ENCODE data around the gene SUMO3. TPM values are rescaled to one million over a fixed set of nuclear protein-coding genes. Genes with fewer than 3 reads are reported as not detected.

The SUMO3 gene
- total and polyA plus RNA-seq, 10 of the 15 experiments (the other 5 are each of a cell fraction or from before 2014, with no cell fraction given) = 14.3 to 164 (median 89.9) TPM

DNA sequence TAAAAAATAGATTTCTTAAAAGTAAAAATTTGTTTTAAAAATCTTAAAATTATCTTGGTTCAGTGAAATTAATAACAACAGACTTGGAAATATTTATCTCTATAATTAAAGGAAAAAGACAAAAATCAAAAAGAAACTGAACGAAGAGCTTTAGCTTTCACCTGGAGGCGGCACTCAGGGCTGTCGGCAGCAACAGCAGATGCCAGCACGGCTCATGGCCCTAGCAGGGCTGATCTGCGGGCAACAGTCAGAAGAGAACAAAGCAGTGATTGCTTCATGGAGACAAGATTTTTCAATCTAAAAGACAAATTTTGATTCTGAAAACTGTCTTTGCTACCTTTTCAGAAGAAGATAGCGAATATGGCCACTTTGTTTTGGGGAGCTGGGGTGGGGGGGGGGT lies 38.9 kb downstream of the SUMO3 start:
- Histone ChIP-seq H3K9me3 (replicated peaks; ENCODE audit: control insufficient read depth, insufficient read depth, low read length) (no peaks in the 10 kb centered on the region), H4K20me1 (ENCODE audit: control insufficient read depth, insufficient read depth) (no peaks in the 10 kb centered on the region; the same call in none of the 2 replicates), H3K4me1 (ENCODE audit: control insufficient read depth, insufficient read depth, low read length) (no peaks in the 10 kb centered on the region), H3K36me3 (ENCODE audit: control insufficient read depth in 2 of 2, insufficient read depth in 2 of 2, low read length in 1 of 2) (peaks cover 12 to 25% of the 10 kb centered on the region in 2 experiments), H3K9ac (ENCODE audit: control insufficient read depth, insufficient read depth, low read length) (no peak overlapping the region), H3K27me3 (replicated peaks in 1 of 2; ENCODE audit: control insufficient read depth in 2 of 2, insufficient read depth in 2 of 2, low read length in 1 of 2) (no peaks in the 10 kb centered on the region), H3K4me3 (no peak overlapping the region), H2AFZ (ENCODE audit: control insufficient read depth, low read depth, low read length) (no peak overlapping the region), H3K27ac (ENCODE audit: control insufficient read depth, insufficient read depth) (no peak overlapping the region), H3K4me2 (ENCODE audit: control insufficient read depth, insufficient read depth) (no peak overlapping the region), H3K79me2 (ENCODE audit: control insufficient read depth, insufficient read depth, low read length) (peaks cover 2% of the 10 kb centered on the region; the same call in 1 of the 2 replicates)
- ChIA-PET CTCF (interaction anchor here (0.9 kb wide), 1 partner anchor 14 kb away, joined by 3 read pairs; no protein-coding TSS in a partner anchor), POLR2A (no interaction called here), SMC1A (ENCODE audit: uncharacterized antibody, unreplicated experiment) (no interaction called here), RAD21 (ENCODE audit: unreplicated experiment) (no interaction called here)
- in situ Hi-C loops (cut with MboI) = no loop called here
- WGBS (ENCODE audit: insufficient coverage, insufficient replicate concordance, low lambda C conversion rate, missing lambda C conversion rate) = 98% methylated on average over 6 of the region's 6 CpGs
- intact Hi-C loops (cut with micrococcal nuclease; ENCODE audit: unreplicated experiment) = no loop called here
- TF ChIP-seq CHD4 (IDR thresholded peaks at IDR 0.05) (no peak), RBBP5 (conservative IDR thresholded peaks at IDR 0.05) (no peak)
- TF ChIP-seq, protein P1, sequence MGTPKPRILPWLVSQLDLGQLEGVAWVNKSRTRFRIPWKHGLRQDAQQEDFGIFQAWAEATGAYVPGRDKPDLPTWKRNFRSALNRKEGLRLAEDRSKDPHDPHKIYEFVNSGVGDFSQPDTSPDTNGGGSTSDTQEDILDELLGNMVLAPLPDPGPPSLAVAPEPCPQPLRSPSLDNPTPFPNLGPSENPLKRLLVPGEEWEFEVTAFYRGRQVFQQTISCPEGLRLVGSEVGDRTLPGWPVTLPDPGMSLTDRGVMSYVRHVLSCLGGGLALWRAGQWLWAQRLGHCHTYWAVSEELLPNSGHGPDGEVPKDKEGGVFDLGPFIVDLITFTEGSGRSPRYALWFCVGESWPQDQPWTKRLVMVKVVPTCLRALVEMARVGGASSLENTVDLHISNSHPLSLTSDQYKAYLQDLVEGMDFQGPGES (IDR thresholded peaks at IDR 0.05) = no peak
- no TSS peak for BruUV-seq (replicated peaks)
- no peak for FAIRE-seq
- ATAC-seq = no peak
- DNase-seq (ENCODE audit: low read depth, low spot score) = no peak

- Histone ChIP-seq H3K4me1 (ENCODE audit: control insufficient read depth, insufficient read depth, low read length) (no peaks in the 10 kb centered on the region), H3K79me2 (ENCODE audit: control insufficient read depth, insufficient read depth, low read length) (peaks cover 2% of the 10 kb centered on the region; the same call in 1 of the 2 replicates), H3K27ac (ENCODE audit: control insufficient read depth, insufficient read depth) (no peak overlapping the region), H3K9me3 (replicated peaks; ENCODE audit: control insufficient read depth, insufficient read depth, low read length) (no peaks in the 10 kb centered on the region), H2AFZ (ENCODE audit: control insufficient read depth, low read depth, low read length) (no peak overlapping the region), H3K9ac (ENCODE audit: control insufficient read depth, insufficient read depth, low read length) (no peak overlapping the region), H3K4me2 (ENCODE audit: control insufficient read depth, insufficient read depth) (no peak overlapping the region), H3K36me3 (ENCODE audit: control insufficient read depth in 2 of 2, insufficient read depth in 2 of 2, low read length in 1 of 2) (peaks cover 14 to 25% of the 10 kb centered on the region in 2 experiments), H4K20me1 (ENCODE audit: control insufficient read depth, insufficient read depth) (no peaks in the 10 kb centered on the region; the same call in none of the 2 replicates), H3K4me3 (no peak overlapping the region), H3K27me3 (replicated peaks in 1 of 2; ENCODE audit: control insufficient read depth in 2 of 2, insufficient read depth in 2 of 2, low read length in 1 of 2) (no peaks in the 10 kb centered on the region)
- SMC1A ChIA-PET (ENCODE audit: uncharacterized antibody, unreplicated experiment) = no interaction called here
- no peak for ATAC-seq
- CTCF ChIA-PET = interaction anchor here (0.9 kb wide), 1 partner anchor 15 kb away, joined by 3 read pairs; no protein-coding TSS in a partner anchor
- no peak for FAIRE-seq
- no peak for TF ChIP-seq WRNIP1 (IDR thresholded peaks at IDR 0.05; ENCODE audit: borderline replicate concordance, low read depth, low read length)
- TF ChIP-seq, protein P2, sequence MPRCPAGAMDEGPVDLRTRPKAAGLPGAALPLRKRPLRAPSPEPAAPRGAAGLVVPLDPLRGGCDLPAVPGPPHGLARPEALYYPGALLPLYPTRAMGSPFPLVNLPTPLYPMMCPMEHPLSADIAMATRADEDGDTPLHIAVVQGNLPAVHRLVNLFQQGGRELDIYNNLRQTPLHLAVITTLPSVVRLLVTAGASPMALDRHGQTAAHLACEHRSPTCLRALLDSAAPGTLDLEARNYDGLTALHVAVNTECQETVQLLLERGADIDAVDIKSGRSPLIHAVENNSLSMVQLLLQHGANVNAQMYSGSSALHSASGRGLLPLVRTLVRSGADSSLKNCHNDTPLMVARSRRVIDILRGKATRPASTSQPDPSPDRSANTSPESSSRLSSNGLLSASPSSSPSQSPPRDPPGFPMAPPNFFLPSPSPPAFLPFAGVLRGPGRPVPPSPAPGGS (IDR thresholded peaks at IDR 0.05; ENCODE audit: borderline replicate concordance, insufficient read depth, low read depth, low read length, poor library complexity, severe bottlenecking) = no peak
- TF ChIP-seq MXI1 (IDR thresholded peaks at IDR 0.05; ENCODE audit: low read depth, low read length) = no peak
- no peak for TF ChIP-seq BACH1 (IDR thresholded peaks at IDR 0.05; ENCODE audit: borderline replicate concordance)
- TF ChIP-seq HDAC2 (IDR thresholded peaks at IDR 0.05) = no peak
- TF ChIP-seq TBL1XR1 (IDR thresholded peaks at IDR 0.05; ENCODE audit: low read depth, low read length) = no peak
- no peak for TF ChIP-seq SRF (IDR thresholded peaks at IDR 0.05; ENCODE audit: low read depth in 2 of 2, low read length in 2 of 2)
- TF ChIP-seq NFXL1 (IDR thresholded peaks at IDR 0.05; ENCODE audit: borderline replicate concordance) = no peak
- TF ChIP-seq BMI1 (IDR thresholded peaks at IDR 0.05; ENCODE audit: borderline replicate concordance) = no peak
- no peak for TF ChIP-seq SREBF1 (IDR thresholded peaks at IDR 0.05; ENCODE audit: low read length)
- no peak for TF ChIP-seq NFYB (IDR thresholded peaks at IDR 0.05; ENCODE audit: insufficient read depth, low read depth, low read length)
- TF ChIP-seq ETV6 (conservative IDR thresholded peaks at IDR 0.05 in 1 of 2, IDR thresholded peaks at IDR 0.05 in 1 of 2; ENCODE audit: borderline replicate concordance in 1 of 2, low read depth in 1 of 2) = no peak
- TF ChIP-seq KLF5 (IDR thresholded peaks at IDR 0.05; ENCODE audit: partially characterized antibody) = no peak
- no peak for TF ChIP-seq LARP7 (IDR thresholded peaks at IDR 0.05)
- TF ChIP-seq CBX3 (IDR thresholded peaks at IDR 0.05; ENCODE audit: borderline replicate concordance, low read depth) = no peak
- POLR2A ChIA-PET = no interaction called here
- BruUV-seq (replicated peaks) = no TSS peak
- RAD21 ChIA-PET (ENCODE audit: unreplicated experiment) = no interaction called here
- intact Hi-C loops (cut with micrococcal nuclease; ENCODE audit: unreplicated experiment) (no loop called here), in situ Hi-C loops (cut with MboI) (no loop called here)
- WGBS (ENCODE audit: insufficient coverage, insufficient replicate concordance, low lambda C conversion rate, missing lambda C conversion rate) = 97% methylated on average over 8 of the region's 8 CpGs
- no peak for DNase-seq (ENCODE audit: low read depth, low spot score)
Observed at GRCh38 chr21:44778499-44778911, 39.4 kb downstream of the SUMO3 start.
